NCI-H146 treated with DMSO at 0.1 percent for 48 hours (cell line): Measurements from ENCODE around the gene RAE1.
A peak's percentile ranks its signal among the peaks of the same experiment; 100 is the strongest.

ENCODE experiments used
- DNase-seq: peaks from one replicate; lab custom pipeline; 2025; ENCODE audit not compliant: unreplicated experiment; lab: John Stamatoyannopoulos, UW

RAE1 gene

DNA sequence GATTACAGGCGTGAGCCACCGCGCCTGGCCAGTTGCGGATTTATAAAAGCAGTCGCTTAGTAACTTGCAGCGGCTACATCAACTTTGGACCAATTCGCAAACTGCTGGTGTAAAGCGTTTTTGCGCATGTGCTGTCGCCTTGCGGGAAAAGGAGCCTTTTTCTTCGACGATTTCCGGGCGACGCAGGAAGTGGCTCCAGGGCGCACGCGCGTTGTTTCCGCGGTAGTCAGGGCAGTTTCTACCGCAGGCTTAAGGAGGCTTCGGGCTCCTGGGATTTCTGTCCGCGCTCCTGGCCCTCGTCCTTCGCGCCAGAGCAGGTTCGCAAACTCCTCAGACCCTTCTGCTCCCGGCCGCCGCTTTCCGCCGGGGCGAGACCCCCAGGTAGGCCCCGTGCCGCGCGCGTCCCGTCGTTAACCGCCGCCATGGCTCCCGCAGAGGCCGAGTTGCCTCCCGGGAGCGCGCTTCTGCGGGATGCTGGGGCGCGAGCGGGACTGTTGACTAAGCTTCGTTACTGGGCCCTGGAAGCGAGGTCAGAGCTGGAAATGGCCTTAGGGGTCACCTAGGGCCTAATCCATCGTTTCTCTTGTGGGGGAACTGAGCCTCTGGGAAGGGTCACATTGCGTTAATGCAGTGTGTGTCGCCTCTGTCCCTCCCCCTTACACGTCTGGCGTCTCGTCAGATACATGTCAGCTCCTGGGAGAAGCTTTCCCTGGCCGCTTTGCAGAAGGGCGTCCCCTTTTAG lies at the start of gene RAE1:
RAE1 (plus strand) TSS at position 214 of the 742 bp plus-strand sequence. CDS start 2,784 bp downstream, outside the sequence.
- DNase-seq = peak; percentile 88

DNA sequence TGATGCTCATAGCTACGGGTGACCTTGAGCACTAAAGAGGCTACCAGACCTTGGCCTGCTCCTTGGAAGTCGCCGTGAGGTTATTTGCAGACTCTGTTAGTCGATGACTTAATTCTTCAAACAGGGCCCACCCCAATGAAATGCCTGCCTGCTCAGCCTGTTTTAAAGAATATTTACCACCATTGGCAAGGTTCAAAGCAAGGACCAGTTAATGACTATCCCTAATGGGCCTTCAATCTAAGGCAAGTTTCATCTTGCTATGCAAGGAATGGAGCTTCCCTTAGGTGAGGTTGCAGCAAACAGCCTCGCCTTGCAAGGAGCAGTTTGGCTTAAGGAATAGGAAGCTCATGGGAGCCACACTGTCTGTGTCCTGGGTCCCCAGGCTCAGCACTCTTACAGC lies 44.3 kb upstream of the RAE1 start:
- DNase-seq = no peak

DNA sequence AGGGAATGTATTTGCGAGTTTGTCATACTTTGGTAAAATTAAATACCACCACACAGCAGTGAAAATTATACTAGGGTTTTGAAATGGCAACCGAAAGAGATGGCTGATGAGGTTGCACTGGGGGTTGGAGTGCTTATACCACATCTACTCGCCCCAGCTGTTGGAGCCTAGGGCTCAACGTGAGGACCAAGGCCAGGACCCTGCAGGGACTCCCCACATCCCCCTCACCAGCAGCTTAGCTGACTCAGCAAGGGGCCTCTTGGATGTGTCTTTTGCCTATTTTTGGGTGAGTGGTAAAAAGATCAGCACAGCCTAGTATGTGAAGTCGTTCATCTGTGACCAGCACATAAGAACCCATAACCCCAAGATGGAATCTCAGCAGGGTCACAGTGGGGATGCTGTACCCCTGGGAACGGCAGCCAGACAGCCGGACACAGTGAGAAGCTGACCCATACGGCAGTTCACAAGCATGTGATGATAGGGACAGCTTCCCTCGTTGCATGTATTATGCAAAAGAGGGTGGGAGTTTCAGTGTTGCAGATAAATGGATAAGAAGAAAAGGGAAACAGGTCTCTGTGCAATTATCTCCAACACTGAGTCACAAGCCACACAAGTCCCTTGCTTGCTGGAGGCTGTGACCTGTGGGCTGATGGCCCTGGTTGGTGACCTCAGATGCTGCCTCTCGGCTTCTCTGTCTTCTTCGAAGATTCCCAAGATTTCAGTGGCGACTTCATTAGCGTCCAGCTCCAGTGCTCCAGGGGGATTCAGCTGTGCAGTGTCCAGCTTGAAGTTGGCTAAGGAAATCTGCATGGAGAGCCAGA lies 42.4 kb upstream of the RAE1 start:
- DNase-seq = no peak

DNA sequence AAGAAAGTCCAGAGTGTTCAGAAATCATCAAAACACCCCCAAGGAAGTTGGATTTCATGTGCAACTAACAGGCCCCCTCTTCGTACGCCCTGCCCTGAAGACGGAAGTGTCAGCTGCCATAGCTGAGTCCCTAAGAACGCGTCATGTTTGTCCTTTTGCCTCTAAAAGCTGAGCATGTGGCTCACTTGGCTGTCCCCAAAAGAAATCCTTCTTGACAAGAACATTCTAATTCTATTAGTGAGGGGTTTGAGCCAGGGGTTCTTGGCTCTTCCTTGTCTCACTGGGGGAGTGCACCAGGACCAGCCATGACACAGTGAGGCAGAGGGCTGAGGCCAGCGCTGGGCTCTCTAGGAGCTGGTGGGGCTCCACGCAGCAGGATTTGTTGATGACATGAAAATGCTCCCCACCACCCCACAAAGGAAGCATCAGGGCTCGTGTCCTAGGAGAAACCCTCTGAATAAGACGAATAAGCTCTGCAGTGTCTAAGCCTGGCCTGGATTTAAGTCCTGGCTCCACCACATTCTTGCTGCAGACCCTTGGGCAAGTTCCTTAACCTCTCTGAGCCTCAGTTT lies 41.4 kb upstream of the RAE1 start:
- DNase-seq = no peak

GRCh38 chr20:57310821-57311514 lies 40.1 kb upstream of the RAE1 start:
- DNase-seq = no peak

DNA sequence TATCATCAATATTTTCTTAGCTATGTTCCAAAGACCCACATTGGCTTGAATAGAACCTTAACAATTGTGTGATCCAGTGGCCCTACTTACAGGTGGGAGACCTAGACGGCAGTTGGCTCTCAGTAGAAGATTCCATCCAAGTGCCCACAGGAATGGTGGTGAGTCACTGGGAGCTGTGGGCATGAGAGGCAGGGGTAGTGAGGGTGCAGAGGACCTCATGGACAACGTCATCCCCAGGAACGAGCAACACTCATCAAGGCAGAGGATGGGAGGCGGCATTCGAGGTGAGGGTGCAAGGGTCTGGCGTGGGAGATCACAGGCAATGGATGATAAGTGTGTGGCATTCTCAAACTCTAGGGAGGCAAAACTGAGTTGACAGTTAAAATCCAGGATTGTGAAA lies 38.9 kb upstream of the RAE1 start:
- DNase-seq = no peak

- DNase-seq = no peak
Measured at GRCh38 chr20:57313230-57313629, 37.8 kb upstream of the RAE1 start.

DNA sequence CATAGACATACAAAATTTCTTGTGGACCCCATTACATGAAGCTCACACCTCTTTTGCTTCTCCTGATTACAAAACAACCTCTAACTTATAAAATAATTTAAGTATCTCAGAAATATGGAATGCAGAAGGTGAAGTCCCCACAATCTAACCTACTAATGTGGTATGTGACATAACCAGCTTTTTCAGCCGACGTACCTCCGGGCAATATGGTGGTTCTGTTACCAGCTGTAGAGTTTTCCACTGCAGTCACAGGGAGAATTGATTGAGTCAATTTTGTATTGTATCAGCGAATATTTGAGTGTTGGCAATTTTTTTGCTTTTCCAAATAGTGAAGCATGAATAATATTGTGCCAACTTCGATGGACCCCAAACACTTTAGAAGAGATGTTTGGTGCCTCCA lies 37.1 kb upstream of the RAE1 start:
- DNase-seq = no peak

DNA sequence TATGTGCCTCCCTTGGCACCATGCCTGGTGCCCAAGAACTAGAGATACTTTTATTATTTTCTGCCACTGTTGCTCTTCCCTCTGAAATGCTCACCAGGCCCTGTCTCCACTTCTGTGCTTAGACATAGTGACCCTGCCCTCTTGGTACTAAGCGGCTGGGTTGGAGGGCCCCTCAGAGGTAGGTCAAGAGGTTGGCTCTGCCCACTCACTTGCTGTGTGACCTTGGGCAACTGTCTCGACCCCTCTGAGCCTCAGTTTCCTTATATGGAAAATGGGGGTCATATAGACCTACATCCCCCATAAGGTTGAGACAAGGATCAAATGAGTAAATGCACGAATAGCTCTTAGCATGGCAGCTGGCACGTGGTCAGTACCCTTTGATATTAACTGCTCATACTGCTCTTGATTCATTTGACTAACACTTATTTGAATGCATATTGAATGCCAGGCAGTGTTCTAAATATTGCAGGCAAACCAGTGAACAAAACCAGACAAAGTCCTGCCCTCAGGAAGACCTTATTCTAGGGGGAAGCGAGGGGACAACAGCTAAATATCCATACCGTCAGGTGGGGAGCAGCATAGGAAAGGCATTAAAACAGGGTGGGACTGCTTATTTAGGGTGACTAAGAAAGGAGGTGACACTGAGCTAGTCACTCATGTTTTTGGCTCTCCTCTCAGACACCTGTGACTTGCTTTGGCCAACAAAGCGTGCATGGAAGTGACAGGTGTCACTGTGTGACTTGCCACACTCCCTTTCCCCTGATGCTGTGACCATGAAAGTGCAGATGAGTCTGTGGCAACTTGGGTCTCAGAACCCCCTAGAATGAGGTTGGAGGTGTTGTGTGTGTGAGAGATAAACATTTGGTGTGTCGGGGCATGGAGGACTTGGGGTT lies 35.7 kb upstream of the RAE1 start:
- no peak for DNase-seq

DNA sequence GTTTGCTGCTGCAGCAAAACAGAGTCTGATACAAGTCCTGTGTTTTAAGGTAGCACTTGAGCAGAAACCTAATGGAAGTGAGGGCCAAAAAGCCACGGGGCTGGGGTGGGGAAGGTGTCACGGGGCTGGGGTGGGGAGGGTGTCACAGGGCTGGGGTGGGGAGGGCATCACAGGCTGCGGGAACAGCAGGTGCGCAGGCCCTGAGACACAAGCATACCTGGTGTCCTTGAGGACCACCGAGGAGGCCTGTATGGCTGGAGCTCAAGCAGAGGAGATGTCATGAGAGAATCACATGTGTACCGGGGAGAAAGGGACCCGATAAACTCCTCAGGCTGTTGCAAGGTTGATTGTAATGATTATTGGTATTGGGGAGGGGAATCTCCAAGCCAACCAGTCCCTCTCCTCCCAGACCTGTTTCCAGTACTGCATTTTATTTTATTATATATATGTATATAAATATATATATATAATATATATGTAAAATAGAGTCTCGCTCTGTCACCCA lies 35.0 kb upstream of the RAE1 start:
- no peak for DNase-seq

GRCh38 chr20:57316795-57317201 lies 34.3 kb upstream of the RAE1 start:
- no peak for DNase-seq

GRCh38 chr20:57317316-57317788 lies 33.7 kb upstream of the RAE1 start:
- DNase-seq = no peak

DNA sequence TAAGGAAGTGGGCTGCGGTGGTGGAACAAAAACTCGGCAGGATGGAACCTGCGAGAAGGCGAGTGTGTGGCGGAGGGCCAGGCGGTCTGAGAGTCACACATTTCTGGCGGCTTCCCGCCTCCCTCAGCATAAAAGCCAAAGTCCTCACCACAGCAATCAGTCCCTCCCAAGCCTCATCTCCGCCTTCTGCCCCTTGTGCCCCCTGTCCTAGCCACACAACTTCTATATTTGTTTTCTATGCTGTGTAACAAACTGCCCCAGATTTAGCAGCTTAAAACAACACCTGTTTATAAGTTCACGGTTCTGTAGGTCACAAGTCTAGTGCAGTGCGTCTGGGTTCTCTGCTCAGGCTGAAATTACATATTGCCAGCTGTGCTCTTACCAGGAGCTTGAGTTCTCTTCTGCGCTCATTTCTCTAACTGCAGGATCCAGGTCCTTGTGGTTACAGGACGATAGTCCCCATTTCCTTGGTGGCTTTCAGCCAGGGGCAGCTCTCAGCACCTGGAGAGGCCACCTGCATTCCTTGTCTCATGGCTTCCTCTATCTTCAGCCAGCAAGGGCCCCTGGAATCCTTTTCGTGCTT lies 33.2 kb upstream of the RAE1 start:
- DNase-seq = no peak

DNA sequence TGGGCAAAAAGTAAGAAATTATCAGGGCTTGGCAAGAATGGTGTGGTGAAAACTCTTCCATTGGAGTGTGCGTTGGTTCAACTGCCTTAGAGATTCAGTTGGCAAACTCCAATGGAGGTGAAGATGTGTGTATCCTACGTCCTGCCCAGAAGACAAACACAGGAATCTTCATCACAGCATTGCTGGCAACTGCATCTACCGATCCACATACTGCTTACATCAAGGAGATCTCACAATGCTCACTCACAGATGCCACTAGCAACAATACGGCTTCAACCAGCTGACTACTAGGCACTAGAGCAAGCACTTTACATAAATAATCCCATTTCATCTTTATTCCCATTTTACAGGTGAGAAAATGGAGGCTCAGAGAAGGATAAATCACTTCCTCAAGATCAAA lies 31.5 kb upstream of the RAE1 start:
- DNase-seq = no peak

DNA sequence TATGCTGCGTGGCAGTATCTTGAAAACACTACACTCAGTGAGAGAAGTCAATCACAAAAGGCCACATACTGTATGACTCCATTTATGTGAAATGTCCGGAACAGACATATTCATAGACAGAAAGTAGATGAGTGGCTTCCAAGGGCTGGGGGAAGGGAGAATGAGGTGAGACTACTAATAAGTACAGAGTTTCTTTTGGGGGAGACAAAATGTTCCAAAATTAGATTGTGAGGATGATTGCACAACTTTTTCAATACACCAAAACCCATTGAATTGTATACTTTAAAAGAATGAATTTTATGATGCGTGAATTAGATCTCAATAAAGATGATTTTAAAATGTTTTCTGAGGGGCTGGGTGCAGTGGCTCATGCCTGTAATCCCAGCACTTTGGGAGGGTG lies 30.7 kb upstream of the RAE1 start:
- no peak for DNase-seq

DNA sequence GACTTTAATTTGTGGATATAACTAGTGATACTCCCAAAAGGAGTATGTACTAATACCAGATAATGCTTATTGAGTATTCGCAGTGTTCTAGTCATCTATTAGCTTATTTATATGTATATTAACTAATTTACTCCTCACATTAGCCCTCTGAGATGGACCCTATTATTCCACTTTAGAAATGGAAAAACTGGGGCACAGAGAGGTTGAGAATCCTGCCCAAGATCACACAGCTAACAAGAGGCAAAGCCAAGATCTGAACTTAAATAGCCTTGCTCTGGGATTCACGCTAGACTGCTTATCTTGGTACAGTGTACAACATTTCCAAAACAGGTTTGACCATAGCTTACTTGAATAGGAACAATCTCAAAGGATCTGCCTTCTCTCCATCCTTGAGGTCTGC lies 29.9 kb upstream of the RAE1 start:
- no peak for DNase-seq

- DNase-seq = no peak
Measured at GRCh38 chr20:57322476-57322875, 28.6 kb upstream of the RAE1 start.

GRCh38 chr20:57323034-57323433 lies 28.0 kb upstream of the RAE1 start:
- DNase-seq = no peak

- DNase-seq = no peak
Measured at GRCh38 chr20:57325632-57326356, 25.3 kb upstream of the RAE1 start.
